ENCODE results near the gene TMEM184C.

TMEM184C gene

DNA sequence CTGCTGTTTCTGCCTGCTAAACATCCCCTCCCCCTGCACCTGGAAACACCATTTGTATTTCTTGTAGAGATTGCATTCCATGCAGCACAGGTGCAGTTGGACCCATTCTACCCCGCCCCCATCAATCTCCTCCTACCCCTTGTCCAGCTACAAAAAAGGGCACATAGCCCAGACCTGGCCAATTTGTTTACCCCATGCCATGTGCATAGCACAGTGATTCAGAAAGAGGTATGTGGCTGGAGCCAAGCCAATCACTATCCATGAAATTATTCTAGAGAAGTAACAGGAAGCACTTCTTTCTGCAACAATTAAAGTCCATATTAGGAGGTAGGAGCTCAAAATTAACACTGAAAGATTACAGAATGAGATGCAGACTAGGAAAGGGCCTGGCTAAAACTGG is 20.2 kb upstream of the TMEM184C start:
- TF ChIP-seq, protein P1, sequence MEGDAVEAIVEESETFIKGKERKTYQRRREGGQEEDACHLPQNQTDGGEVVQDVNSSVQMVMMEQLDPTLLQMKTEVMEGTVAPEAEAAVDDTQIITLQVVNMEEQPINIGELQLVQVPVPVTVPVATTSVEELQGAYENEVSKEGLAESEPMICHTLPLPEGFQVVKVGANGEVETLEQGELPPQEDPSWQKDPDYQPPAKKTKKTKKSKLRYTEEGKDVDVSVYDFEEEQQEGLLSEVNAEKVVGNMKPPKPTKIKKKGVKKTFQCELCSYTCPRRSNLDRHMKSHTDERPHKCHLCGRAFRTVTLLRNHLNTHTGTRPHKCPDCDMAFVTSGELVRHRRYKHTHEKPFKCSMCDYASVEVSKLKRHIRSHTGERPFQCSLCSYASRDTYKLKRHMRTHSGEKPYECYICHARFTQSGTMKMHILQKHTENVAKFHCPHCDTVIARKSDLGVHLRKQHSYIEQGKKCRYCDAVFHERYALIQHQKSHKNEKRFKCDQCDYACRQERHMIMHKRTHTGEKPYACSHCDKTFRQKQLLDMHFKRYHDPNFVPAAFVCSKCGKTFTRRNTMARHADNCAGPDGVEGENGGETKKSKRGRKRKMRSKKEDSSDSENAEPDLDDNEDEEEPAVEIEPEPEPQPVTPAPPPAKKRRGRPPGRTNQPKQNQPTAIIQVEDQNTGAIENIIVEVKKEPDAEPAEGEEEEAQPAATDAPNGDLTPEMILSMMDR (IDR thresholded peaks at IDR 0.05; ENCODE audit: low read depth, low read length, missing control alignments) = no peak
- no peak overlapping the region for H3K4me3 ChIP-seq (replicated peaks; ENCODE audit: low read depth, low read length)
- peak; percentile 85 for DNase-seq (ENCODE audit: extremely low read depth, low read depth)

DNA sequence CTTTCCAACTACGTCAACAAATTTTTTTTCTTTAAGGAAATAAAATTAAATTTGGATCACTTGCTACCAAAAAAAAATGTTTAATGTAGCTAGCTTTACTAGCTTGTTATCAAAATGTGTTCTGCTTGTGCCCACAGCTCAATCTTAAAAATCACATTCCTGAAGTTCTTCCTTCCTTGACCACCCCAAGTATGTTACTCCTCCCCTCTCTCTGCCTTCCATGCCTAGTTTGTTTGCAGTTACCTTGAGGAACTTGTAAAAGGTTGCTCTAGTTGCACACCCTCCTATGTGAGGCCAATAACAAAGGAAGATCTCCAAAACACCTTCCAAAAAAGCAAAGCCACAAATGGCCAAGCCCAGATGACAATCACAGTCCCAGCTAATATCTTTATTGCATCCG is 19.6 kb upstream of the TMEM184C start:
- no peak for DNase-seq (ENCODE audit: extremely low read depth, low read depth)
- H3K4me3 ChIP-seq (replicated peaks; ENCODE audit: low read depth, low read length) = no peak overlapping the region
- TF ChIP-seq, protein P1 (IDR thresholded peaks at IDR 0.05; ENCODE audit: low read depth, low read length, missing control alignments) = no peak

DNA sequence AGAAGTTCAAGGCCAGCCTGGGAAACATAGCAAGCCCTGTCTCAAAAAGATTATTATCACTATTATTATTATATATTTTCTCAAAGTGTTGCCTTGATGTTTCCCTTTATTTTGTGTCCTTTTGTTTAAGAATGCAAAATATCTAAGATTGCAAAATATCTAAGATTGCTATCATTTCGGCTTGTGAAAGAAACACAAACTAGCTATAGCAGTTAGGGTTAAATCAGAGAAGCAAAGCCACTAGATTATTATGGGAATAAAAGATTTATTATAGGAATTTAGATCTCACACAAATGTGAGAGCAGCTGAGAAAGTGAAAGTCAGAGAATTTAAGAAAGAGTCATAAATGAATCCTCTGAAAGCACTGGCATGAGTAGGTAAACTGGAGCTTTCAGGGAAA is 18.0 kb upstream of the TMEM184C start:
- TF ChIP-seq, protein P1 (IDR thresholded peaks at IDR 0.05; ENCODE audit: low read depth, low read length, missing control alignments) = no peak
- no peak overlapping the region for H3K4me3 ChIP-seq (replicated peaks; ENCODE audit: low read depth, low read length)
- no peak for DNase-seq (ENCODE audit: extremely low read depth, low read depth)

DNA sequence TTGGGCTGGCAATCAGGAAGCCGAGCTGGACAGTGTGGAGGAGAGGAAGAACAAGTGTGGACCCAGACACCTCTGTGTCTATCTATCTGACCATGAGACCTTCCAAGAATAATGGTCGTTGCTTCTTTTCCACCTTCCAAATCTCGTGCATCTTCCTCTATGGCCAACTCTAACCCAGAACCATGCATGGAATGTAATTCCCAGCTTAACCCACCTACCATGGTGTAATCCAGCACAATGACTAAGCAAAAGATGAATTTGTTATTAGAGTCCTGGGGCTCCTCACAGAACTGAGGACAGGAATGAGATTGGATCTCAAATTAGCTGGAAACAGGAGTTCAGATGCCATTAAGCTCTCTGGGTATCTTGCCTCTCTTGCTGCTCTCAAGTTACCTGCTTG is 17.4 kb upstream of the TMEM184C start:
- no peak for DNase-seq (ENCODE audit: extremely low read depth, low read depth)
- no peak overlapping the region for H3K4me3 ChIP-seq (replicated peaks; ENCODE audit: low read depth, low read length)
- TF ChIP-seq, protein P1 (IDR thresholded peaks at IDR 0.05; ENCODE audit: low read depth, low read length, missing control alignments) = no peak

DNA sequence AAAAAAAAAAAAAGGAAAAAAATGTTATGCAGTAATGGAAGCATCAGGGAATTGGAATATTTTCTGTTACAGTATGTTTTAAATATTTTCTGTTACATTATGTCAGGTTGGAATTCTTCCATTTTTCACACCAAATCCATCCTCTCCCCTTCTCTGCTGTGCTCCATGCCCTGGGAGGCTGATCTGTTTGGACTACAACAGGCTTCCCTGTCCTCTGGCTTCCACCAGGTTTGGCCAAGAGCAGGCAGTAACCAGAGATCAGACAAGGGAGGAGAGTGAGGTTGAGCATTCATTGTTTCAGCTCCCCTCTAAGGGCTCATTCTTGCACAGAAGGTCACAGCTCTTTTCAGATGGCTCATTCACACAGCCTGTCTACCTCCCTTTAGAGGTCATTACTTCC is 11.7 kb upstream of the TMEM184C start:
- no peak overlapping the region for H3K4me3 ChIP-seq (replicated peaks; ENCODE audit: low read depth, low read length)
- no peak for DNase-seq (ENCODE audit: extremely low read depth, low read depth)
- TF ChIP-seq, protein P1 (IDR thresholded peaks at IDR 0.05; ENCODE audit: low read depth, low read length, missing control alignments) = no peak

DNA sequence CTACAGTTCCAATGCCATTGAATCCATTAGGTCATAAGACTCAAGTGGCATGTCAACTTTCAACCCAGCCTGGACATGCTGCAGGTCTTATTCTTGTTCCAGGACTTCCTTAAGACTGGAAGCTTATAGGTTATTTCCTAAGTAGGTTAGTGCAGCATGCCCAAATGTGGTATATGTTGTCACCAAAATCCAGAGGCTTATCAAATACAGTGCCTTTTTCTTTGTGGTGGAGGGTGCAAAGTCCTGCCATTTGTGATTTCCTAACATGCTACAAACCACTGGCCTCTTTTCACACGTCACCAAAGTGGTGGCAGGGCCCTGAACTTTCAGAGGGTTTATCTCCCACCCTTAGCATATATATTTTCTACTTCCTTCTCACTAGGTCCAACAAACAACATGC is 9.7 kb upstream of the TMEM184C start:
- H3K4me3 ChIP-seq (replicated peaks; ENCODE audit: low read depth, low read length) = no peak overlapping the region
- no peak for DNase-seq (ENCODE audit: extremely low read depth, low read depth)
- TF ChIP-seq, protein P1 (IDR thresholded peaks at IDR 0.05; ENCODE audit: low read depth, low read length, missing control alignments) = no peak

DNA sequence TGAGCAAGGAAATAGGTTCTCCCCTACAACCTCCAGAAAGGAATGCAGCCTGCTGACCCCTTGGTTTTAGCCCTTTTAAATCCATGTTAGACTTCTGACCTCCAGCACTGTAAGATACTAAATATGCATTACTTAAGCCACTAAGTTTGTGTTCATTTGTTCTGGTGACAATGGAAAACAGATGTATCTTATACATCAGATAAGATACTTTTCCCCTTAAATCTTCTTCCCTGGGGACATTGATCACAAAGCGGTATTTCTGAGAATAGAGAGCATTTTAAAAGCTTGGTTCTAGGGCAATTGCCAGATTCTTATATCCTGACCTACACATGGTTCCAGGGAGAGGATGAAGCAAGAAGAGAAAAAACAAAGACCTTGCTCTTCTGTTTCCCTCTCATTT is 6.5 kb upstream of the TMEM184C start:
- no peak for DNase-seq (ENCODE audit: extremely low read depth, low read depth)
- H3K4me3 ChIP-seq (replicated peaks; ENCODE audit: low read depth, low read length) = no peak overlapping the region
- TF ChIP-seq, protein P1 (IDR thresholded peaks at IDR 0.05; ENCODE audit: low read depth, low read length, missing control alignments) = no peak

Measured in HFF-Myc (cell line).